Measurements from ENCODE around the gene TMEM229B.

The TMEM229B gene

GRCh38 chr14:67514650-67515385 is 26.3 kb upstream of the TMEM229B start:
- peak; percentile 67 for DNase-seq

GRCh38 chr14:67514203-67514607 is 25.7 kb upstream of the TMEM229B start:
- peak; percentile 36 for DNase-seq

- DNase-seq, result peak; percentile 16
These were observed 25.1 kb upstream of the TMEM229B start for GRCh38 chr14:67513631-67514108.

GRCh38 chr14:67512463-67513310 is 24.2 kb upstream of the TMEM229B start:
- DNase-seq, result no peak

GRCh38 chr14:67510836-67511235 is 22.3 kb upstream of the TMEM229B start:
- DNase-seq, result no peak

- no peak for DNase-seq
These were observed 21.6 kb upstream of the TMEM229B start for GRCh38 chr14:67510121-67510520.

GRCh38 chr14:67508956-67509355 is 20.4 kb upstream of the TMEM229B start:
- DNase-seq, result no peak

- DNase-seq, result no peak
These were observed 16.7 kb upstream of the TMEM229B start for GRCh38 chr14:67505254-67505653.

- no peak for DNase-seq
These were observed 14.8 kb upstream of the TMEM229B start for GRCh38 chr14:67503331-67503730.

- DNase-seq, result no peak
These were observed 14.3 kb upstream of the TMEM229B start for GRCh38 chr14:67502867-67503266.

- no peak for DNase-seq
These were observed 13.1 kb upstream of the TMEM229B start for GRCh38 chr14:67501670-67502069.

GRCh38 chr14:67500981-67501380 is 12.5 kb upstream of the TMEM229B start:
- DNase-seq, result no peak

GRCh38 chr14:67497716-67498115 is 9.2 kb upstream of the TMEM229B start:
- DNase-seq, result no peak

GRCh38 chr14:67497216-67497615 is 8.7 kb upstream of the TMEM229B start:
- DNase-seq, result no peak

GRCh38 chr14:67495827-67496226 is 7.3 kb upstream of the TMEM229B start:
- no peak for DNase-seq

- DNase-seq, result no peak
These were observed 4.7 kb upstream of the TMEM229B start for GRCh38 chr14:67493092-67493717.

- DNase-seq, result no peak
These were observed 4.0 kb upstream of the TMEM229B start for GRCh38 chr14:67492538-67492937.

GRCh38 chr14:67491741-67492507 is 3.4 kb upstream of the TMEM229B start:
- peak; percentile 16 for DNase-seq

GRCh38 chr14:67491285-67491684 is 2.8 kb upstream of the TMEM229B start:
- DNase-seq, result no peak

GRCh38 chr14:67490196-67490595 is 1.7 kb upstream of the TMEM229B start:
- no peak for DNase-seq

GRCh38 chr14:67487332-67487731 is 1.2 kb downstream of the TMEM229B start:
- DNase-seq, result no peak

GRCh38 chr14:67486890-67487289 is 1.6 kb downstream of the TMEM229B start:
- no peak for DNase-seq

Measured in retina (tissue), 1 donor.